HG03558 (cell line): ENCODE data around the gene FGD4.
"Not testable (repeated sequence)": the region's sequence is repeated elsewhere in the genome, so short reads cannot be mapped to it uniquely, and the experiment has no call there.

Source experiments
- ATAC-seq: cut with Tn5 transposase; IDR thresholded peaks from one replicate; pipeline ENCODE4 v1.9.1; 2021; ENCODE audit warnings: moderate number of reproducible peaks; ENCODE audit not compliant: unreplicated experiment; ENCODE audit errors: extremely low read depth

Gene FGD4

GRCh38 chr12:32483993-32484392 is 84.6 kb downstream of the FGD4 start:
- no peak for ATAC-seq

- no peak for ATAC-seq
These were observed 86.8 kb downstream of the FGD4 start for GRCh38 chr12:32486158-32486557.

- no peak for ATAC-seq
These were observed 88.8 kb downstream of the FGD4 start for GRCh38 chr12:32488132-32488531.

- ATAC-seq, result no peak
These were observed 89.7 kb downstream of the FGD4 start for GRCh38 chr12:32489070-32489469.

- ATAC-seq, result no peak
These were observed 91.4 kb downstream of the FGD4 start for GRCh38 chr12:32490801-32491200.

- no peak for ATAC-seq
These were observed 93.9 kb downstream of the FGD4 start for GRCh38 chr12:32493282-32493681.

- ATAC-seq, result no peak
These were observed 95.3 kb downstream of the FGD4 start for GRCh38 chr12:32494656-32495055.

- no peak for ATAC-seq
These were observed 97.6 kb downstream of the FGD4 start for GRCh38 chr12:32496946-32497345.

- ATAC-seq, result no peak
These were observed 98.5 kb downstream of the FGD4 start for GRCh38 chr12:32497864-32498263.

- no peak for ATAC-seq
These were observed 99.7 kb downstream of the FGD4 start for GRCh38 chr12:32499048-32499447.

GRCh38 chr12:32501835-32502333 is 102.5 kb downstream of the FGD4 start:
- ATAC-seq, result no peak

GRCh38 chr12:32502693-32503502 is 103.5 kb downstream of the FGD4 start:
- ATAC-seq, result no peak

- no peak for ATAC-seq
These were observed 104.4 kb downstream of the FGD4 start for GRCh38 chr12:32503730-32504129.

GRCh38 chr12:32504591-32504990 is 105.2 kb downstream of the FGD4 start:
- ATAC-seq, result no peak

- no peak for ATAC-seq
These were observed 105.9 kb downstream of the FGD4 start for GRCh38 chr12:32505067-32505945.

- ATAC-seq, result not testable (repeated sequence)
These were observed 108.0 kb downstream of the FGD4 start for GRCh38 chr12:32507096-32507941.

- no peak for ATAC-seq
These were observed 108.6 kb downstream of the FGD4 start for GRCh38 chr12:32507942-32508320.

GRCh38 chr12:32508626-32509025 is 109.3 kb downstream of the FGD4 start:
- ATAC-seq, result no peak

- no peak for ATAC-seq
These were observed 110.2 kb downstream of the FGD4 start for GRCh38 chr12:32509328-32510091.

- not testable (repeated sequence) for ATAC-seq
These were observed 112.6 kb downstream of the FGD4 start for GRCh38 chr12:32511976-32512375.
